Measurements from ENCODE around the gene MBTPS1.

MBTPS1 gene

DNA sequence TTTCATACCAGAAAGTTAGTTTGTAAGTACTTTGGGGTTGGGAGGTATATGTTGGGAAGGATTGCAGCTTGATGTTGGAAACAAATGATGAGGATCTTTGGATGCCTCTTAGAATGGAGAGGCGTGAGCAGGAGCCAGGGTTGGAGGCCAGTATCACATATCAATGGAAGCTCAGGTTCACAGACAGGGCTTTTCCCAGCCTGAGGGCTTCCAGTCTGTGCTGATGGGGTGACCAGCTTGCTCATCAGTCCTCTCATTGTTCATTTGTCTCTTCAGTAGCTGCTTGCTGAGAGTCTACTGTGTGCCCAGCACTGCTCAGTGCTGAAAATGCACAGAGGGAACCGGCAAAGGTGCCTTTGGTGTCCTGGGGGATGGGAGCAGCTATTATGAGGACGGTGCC, 34.2 kb upstream of the MBTPS1 start:
- H3K4me3 ChIP-seq (ENCODE audit: low read depth in 1 of 5, low read length in 5 of 5), result no peak overlapping the region
- no peak overlapping the region for H3K27ac ChIP-seq (ENCODE audit: low read depth, low read length)
- H3K9me3 ChIP-seq (ENCODE audit: control insufficient read depth in 5 of 5, low read length in 5 of 5), result no peaks in the 10 kb centered on the region
- H3K9ac ChIP-seq (ENCODE audit: low read length in 5 of 5), result peak overlapping the region in 1 of 5 donors; percentile 12
- no peaks in the 10 kb centered on the region for H3K36me3 ChIP-seq (ENCODE audit: control insufficient read depth in 5 of 5, insufficient read depth in 5 of 5, low read length in 5 of 5)
- H3K4me1 ChIP-seq (ENCODE audit: control insufficient read depth in 5 of 5, insufficient read depth in 5 of 5, low read length in 5 of 5), result no peaks in the 10 kb centered on the region
- H3K27me3 ChIP-seq (ENCODE audit: control insufficient read depth in 5 of 5, insufficient read depth in 4 of 5, low read length in 5 of 5), result peaks cover 0 to 3% (median 0%) of the 10 kb centered on the region in 5 donors

DNA sequence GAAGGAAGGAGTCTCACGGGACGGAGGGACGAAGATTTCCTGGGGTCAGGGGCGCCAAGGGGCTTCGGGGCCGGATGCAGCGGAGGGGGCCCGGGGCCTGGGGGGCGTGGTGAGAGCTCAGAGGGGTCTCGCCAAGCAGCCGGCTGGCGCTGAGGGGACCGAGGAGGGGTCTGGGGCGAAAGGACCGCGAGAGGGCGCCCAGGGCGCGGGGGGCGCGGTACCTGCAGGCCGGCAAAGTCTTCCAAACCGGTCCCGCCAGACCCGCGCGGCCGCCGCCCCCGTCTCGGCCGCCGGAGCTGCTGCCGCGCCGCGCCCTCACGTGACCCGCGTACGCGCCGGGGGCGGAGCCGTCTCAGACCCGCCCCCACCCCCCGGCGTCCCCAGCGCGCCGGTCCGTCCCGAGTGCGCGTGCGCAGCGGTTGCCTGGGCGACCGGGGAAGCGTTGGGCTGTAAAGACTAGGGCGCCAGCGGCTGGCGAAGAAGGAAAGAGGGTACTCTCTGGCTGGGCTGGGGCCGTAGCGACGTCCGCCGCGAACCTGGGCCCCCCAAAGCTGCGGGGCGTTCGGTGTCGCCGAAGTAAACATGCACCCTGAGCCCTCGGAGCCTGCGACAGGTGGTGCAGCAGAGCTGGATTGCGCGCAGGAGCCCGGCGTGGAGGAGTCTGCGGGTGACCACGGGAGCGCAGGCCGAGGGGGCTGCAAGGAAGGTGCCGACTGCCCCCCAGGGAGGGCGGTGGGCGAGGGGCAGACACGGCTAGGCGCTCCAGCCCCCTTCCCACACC, 28.3 kb upstream of the MBTPS1 start, which contains the start of the genes DNAAF1 and HSDL1:
Gene DNAAF1, plus strand, starts transcription at position 450 of the 781 bp plus-strand sequence. Its CDS starts 133 bp downstream, at position 583.
Gene HSDL1, minus strand, starts transcription at position 319 of the 781 bp plus-strand sequence. CDS start 13,856 bp downstream, outside the sequence.
- peaks cover 2 to 18% (median 16%) of the 10 kb centered on the region in 5 donors for H3K4me1 ChIP-seq (ENCODE audit: control insufficient read depth in 5 of 5, insufficient read depth in 5 of 5, low read length in 5 of 5)
- peak within 1 kb of the TSS; percentile 24 for H3K27ac ChIP-seq (ENCODE audit: low read depth, low read length)
- H3K27me3 ChIP-seq (ENCODE audit: control insufficient read depth in 5 of 5, insufficient read depth in 4 of 5, low read length in 5 of 5), result no peaks in the 10 kb centered on the region
- H3K36me3 ChIP-seq (ENCODE audit: control insufficient read depth in 5 of 5, insufficient read depth in 5 of 5, low read length in 5 of 5), result no peaks in the 10 kb centered on the region
- no peaks in the 10 kb centered on the region for H3K9me3 ChIP-seq (ENCODE audit: control insufficient read depth in 5 of 5, low read length in 5 of 5)
- H3K9ac ChIP-seq (ENCODE audit: low read length in 5 of 5), result peak within 1 kb of the TSS; percentile 4 to 84 (median 62)
- H3K4me3 ChIP-seq (ENCODE audit: low read depth in 1 of 5, low read length in 5 of 5), result peak within 1 kb of the TSS; percentile 66 to 92 (median 77)

DNA sequence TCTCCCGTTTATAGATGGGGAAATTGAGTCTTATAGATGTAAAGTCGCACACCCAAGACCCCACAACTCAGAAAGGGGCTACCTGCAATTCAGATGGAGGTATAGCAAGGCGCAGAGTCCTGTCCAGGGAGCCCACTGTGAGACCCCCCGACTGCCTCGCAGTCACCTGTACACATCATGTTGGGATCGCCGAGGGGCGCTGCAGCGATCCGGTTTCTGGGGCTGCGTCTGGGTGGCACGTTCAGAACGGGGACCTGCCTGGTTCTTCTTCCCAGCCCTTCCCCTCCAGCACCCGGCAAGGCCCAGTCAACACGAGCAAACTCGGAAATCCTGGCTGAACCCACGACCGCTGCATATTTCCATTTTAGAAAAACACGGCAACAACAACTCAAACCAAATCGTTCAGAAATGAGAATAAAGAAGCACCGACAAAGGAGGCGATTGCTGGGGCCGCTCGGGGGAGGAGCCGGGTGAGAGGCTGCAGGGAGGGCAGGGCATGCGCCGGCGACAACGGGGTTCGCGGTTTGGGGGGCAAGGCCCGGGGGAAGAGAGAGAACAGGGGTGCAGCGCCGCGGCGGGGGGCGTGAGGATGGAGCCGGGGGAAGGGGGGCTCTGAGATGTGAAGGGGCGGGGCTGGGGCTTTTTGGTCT, 27.6 kb upstream of the MBTPS1 start:
- H3K27ac ChIP-seq (ENCODE audit: low read depth, low read length), result peak overlapping the region; percentile 24

DNA sequence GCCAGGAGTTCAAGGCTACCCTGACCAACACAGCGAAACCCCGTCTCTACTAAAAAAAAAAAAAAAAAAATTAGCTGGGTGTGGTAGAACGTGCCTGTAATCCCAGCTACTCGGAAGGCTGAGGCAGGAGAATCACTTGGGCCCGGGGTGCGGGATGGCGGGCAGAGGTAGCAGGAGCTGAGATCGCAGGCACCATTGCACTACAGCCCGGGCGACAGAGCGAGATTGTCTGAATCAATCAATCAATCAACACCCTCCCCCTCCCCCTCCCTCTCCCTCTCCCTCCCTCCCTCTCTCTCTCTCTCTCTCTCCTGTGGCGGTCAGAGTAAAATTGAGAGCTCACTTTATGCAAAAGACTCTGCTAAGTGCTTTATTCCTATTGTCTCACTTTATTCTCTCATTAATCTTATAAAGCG, 27.1 kb upstream of the MBTPS1 start:
- peak overlapping the region in 4 of 5 donors; percentile 48 to 84 (median 69) for H3K9ac ChIP-seq (ENCODE audit: low read length in 5 of 5)
- H3K27ac ChIP-seq (ENCODE audit: low read depth, low read length), result peak overlapping the region; percentile 24
- H3K4me1 ChIP-seq (ENCODE audit: control insufficient read depth in 5 of 5, insufficient read depth in 5 of 5, low read length in 5 of 5), result peaks cover 2 to 24% (median 20%) of the 10 kb centered on the region in 5 donors
- no peaks in the 10 kb centered on the region for H3K9me3 ChIP-seq (ENCODE audit: control insufficient read depth in 5 of 5, low read length in 5 of 5)
- no peaks in the 10 kb centered on the region for H3K36me3 ChIP-seq (ENCODE audit: control insufficient read depth in 5 of 5, insufficient read depth in 5 of 5, low read length in 5 of 5)
- no peaks in the 10 kb centered on the region for H3K27me3 ChIP-seq (ENCODE audit: control insufficient read depth in 5 of 5, insufficient read depth in 4 of 5, low read length in 5 of 5)
- H3K4me3 ChIP-seq (ENCODE audit: low read depth in 1 of 5, low read length in 5 of 5), result peak overlapping the region; percentile 66 to 92 (median 77)

More for the DNA sequence above, 27.6 kb upstream of the MBTPS1 start:
- Histone ChIP-seq H3K4me1 (ENCODE audit: control insufficient read depth in 5 of 5, insufficient read depth in 5 of 5, low read length in 5 of 5) (peaks cover 2 to 19% (median 16%) of the 10 kb centered on the region in 5 donors), H3K9ac (ENCODE audit: low read length in 5 of 5) (peak overlapping the region; percentile 4 to 84 (median 56)), H3K4me3 (ENCODE audit: low read depth in 1 of 5, low read length in 5 of 5) (peak overlapping the region; percentile 66 to 92 (median 77)), H3K36me3 (ENCODE audit: control insufficient read depth in 5 of 5, insufficient read depth in 5 of 5, low read length in 5 of 5) (no peaks in the 10 kb centered on the region), H3K9me3 (ENCODE audit: control insufficient read depth in 5 of 5, low read length in 5 of 5) (no peaks in the 10 kb centered on the region), H3K27me3 (ENCODE audit: control insufficient read depth in 5 of 5, insufficient read depth in 4 of 5, low read length in 5 of 5) (no peaks in the 10 kb centered on the region)

DNA sequence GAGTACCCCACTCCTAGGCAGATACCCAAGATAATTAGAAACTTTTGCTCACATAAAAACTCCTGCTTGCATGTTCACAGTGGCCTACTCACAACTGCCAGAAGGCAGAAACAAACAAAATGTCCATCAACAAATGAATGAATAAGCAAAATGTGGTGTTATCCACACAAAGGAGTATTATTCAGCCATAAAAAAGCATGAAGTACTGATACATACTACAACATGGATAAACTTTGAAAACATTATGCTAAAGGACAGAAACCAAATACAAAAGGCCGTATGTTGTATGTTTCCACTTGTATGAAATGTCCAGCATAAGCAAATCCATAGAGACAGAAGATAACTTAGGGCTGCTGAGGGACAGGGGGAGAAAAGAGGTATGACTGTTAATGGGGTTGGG, 26.3 kb upstream of the MBTPS1 start:
- Histone ChIP-seq H3K27me3 (ENCODE audit: control insufficient read depth in 5 of 5, insufficient read depth in 4 of 5, low read length in 5 of 5) (no peaks in the 10 kb centered on the region), H3K27ac (ENCODE audit: low read depth, low read length) (no peak overlapping the region), H3K4me1 (ENCODE audit: control insufficient read depth in 5 of 5, insufficient read depth in 5 of 5, low read length in 5 of 5) (peaks cover 2 to 26% (median 22%) of the 10 kb centered on the region in 5 donors), H3K36me3 (ENCODE audit: control insufficient read depth in 5 of 5, insufficient read depth in 5 of 5, low read length in 5 of 5) (no peaks in the 10 kb centered on the region), H3K9me3 (ENCODE audit: control insufficient read depth in 5 of 5, low read length in 5 of 5) (no peaks in the 10 kb centered on the region), H3K4me3 (ENCODE audit: low read depth in 1 of 5, low read length in 5 of 5) (no peak overlapping the region), H3K9ac (ENCODE audit: low read length in 5 of 5) (no peak overlapping the region)

DNA sequence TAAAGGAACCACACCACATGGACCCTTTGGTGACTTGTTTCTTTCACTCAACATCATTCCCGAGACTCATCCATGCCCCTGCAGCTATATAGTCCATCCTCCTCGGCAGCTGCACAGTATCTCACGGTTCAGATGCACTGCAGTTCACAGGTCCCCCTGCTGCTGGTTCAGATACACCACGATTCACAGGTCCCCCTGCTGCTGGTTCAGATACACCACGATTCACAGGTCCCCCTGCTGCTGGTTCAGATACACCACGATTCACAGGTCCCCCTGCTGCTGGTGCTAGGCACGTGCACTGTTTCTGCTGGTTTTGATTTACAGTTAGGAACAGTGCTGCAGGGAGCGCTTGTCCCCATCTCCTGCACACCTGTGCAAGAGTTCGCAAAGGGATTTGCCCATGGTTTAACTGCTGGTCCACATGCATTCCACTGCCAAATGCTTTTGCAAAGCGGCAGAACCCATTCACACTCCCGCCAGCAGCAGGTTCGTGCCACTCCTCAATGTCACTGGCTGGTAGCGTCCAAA, 24.5 kb upstream of the MBTPS1 start:
- Histone ChIP-seq H3K4me3 (ENCODE audit: low read depth in 1 of 5, low read length in 5 of 5) (no peak overlapping the region), H3K36me3 (ENCODE audit: control insufficient read depth in 5 of 5, insufficient read depth in 5 of 5, low read length in 5 of 5) (no peaks in the 10 kb centered on the region), H3K9me3 (ENCODE audit: control insufficient read depth in 5 of 5, low read length in 5 of 5) (no peaks in the 10 kb centered on the region), H3K27me3 (ENCODE audit: control insufficient read depth in 5 of 5, insufficient read depth in 4 of 5, low read length in 5 of 5) (no peaks in the 10 kb centered on the region), H3K27ac (ENCODE audit: low read depth, low read length) (no peak overlapping the region), H3K9ac (ENCODE audit: low read length in 5 of 5) (no peak overlapping the region), H3K4me1 (ENCODE audit: control insufficient read depth in 5 of 5, insufficient read depth in 5 of 5, low read length in 5 of 5) (peaks cover 2 to 26% (median 22%) of the 10 kb centered on the region in 5 donors)

DNA sequence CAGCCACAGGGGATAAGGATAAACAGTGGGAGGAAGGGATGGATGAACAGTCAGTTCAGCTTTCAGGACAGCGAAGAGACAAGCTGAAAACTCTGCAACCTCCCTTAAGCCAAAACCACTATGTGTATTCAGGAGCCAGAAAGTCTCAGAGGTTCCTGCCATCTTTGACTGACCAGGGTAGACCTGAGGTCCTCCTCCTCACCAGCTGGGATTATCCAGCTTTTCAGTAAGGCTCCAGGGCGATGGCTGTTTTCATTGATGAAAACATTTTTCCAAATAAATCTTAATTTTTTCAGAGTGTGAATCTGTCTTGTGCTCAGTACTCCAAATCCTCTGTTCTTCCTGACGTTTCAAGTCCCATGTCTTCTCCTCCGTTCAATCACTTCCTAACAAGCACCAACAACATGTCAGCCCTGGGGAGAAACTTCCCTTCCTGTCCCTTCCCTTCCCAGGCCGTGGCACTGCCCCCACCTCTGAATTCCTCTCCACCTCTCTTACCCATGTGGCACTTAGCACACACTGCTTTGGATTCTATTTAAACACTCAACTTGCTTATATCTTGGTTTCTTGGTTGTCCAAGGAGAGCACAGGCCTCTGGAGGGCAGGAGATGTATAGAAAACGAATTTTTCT, 23.0 kb upstream of the MBTPS1 start:
- Histone ChIP-seq H3K4me1 (ENCODE audit: control insufficient read depth in 5 of 5, insufficient read depth in 5 of 5, low read length in 5 of 5) (peaks cover 2 to 20% (median 17%) of the 10 kb centered on the region in 5 donors), H3K27me3 (ENCODE audit: control insufficient read depth in 5 of 5, insufficient read depth in 4 of 5, low read length in 5 of 5) (no peaks in the 10 kb centered on the region), H3K4me3 (ENCODE audit: low read depth in 1 of 5, low read length in 5 of 5) (no peak overlapping the region)

DNA sequence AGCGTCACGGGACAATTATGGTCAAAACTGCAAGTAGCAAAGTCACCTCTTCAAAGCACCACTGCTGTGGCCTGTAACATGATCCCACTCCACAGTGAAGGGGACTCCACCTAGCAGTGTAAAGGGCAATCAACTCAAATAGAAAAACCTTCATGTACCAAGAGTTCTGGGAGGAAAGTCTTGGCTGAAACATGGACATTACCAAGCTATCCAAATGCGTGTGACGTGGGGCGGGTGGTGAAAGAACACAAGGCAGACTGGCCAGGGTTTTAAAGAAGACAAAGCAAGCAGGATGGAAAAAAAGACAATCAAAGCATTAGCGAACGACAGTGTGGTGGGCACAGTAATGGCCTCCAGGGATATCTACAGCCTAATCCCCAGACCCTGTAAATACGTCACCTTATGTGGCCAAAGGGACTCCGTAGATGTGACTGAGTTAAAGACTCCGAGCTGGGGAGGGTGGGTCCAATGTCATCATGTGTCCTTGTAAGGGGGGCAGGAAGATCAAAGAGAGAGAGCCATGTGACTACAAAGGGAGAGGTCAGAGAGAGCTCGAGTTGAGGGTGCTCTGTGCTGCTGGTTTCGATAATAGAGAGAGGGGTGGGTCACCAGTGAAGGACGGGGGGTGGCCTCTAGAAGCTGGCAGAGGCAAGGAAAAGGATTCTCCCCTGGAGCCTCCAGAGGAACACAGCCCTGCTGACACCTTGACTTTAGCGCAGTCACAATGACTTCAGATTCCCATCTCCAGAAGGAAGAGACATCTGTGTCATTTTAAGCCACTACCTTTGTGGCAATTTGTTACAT, 22.3 kb upstream of the MBTPS1 start:
- no peak overlapping the region for H3K4me3 ChIP-seq (ENCODE audit: low read depth in 1 of 5, low read length in 5 of 5)
- H3K4me1 ChIP-seq (ENCODE audit: control insufficient read depth in 5 of 5, insufficient read depth in 5 of 5, low read length in 5 of 5), result peaks cover 0 to 16% (median 12%) of the 10 kb centered on the region in 5 donors
- H3K27me3 ChIP-seq (ENCODE audit: control insufficient read depth in 5 of 5, insufficient read depth in 4 of 5, low read length in 5 of 5), result no peaks in the 10 kb centered on the region
- H3K9me3 ChIP-seq (ENCODE audit: control insufficient read depth in 5 of 5, low read length in 5 of 5), result no peaks in the 10 kb centered on the region
- no peaks in the 10 kb centered on the region for H3K36me3 ChIP-seq (ENCODE audit: control insufficient read depth in 5 of 5, insufficient read depth in 5 of 5, low read length in 5 of 5)
- no peak overlapping the region for H3K27ac ChIP-seq (ENCODE audit: low read depth, low read length)
- peak overlapping the region in 2 of 5 donors; percentile 6 to 35 for H3K9ac ChIP-seq (ENCODE audit: low read length in 5 of 5)

More for the DNA sequence above, 23.0 kb upstream of the MBTPS1 start:
- no peaks in the 10 kb centered on the region for H3K9me3 ChIP-seq (ENCODE audit: control insufficient read depth in 5 of 5, low read length in 5 of 5)
- H3K9ac ChIP-seq (ENCODE audit: low read length in 5 of 5), result no peak overlapping the region
- no peak overlapping the region for H3K27ac ChIP-seq (ENCODE audit: low read depth, low read length)
- no peaks in the 10 kb centered on the region for H3K36me3 ChIP-seq (ENCODE audit: control insufficient read depth in 5 of 5, insufficient read depth in 5 of 5, low read length in 5 of 5)

DNA sequence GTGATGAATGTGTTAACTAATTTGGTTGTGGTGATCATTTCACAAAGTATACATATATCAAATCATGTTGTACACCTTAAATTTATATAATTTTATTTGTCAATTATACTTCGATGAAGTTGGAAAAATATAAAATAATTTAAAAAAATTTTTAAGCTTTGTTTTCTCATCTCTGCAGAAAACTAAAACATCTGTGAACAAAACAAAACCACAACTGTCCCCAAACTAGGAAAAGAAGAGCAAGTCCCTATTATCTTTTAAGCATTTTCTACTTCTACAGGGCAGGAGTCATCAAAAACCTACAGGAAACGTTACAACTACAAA, 21.7 kb upstream of the MBTPS1 start:
- no peaks in the 10 kb centered on the region for H3K9me3 ChIP-seq (ENCODE audit: control insufficient read depth in 5 of 5, low read length in 5 of 5)
- H3K9ac ChIP-seq (ENCODE audit: low read length in 5 of 5), result no peak overlapping the region
- no peaks in the 10 kb centered on the region for H3K27me3 ChIP-seq (ENCODE audit: control insufficient read depth in 5 of 5, insufficient read depth in 4 of 5, low read length in 5 of 5)
- peaks cover 0 to 10% (median 7%) of the 10 kb centered on the region in 5 donors for H3K4me1 ChIP-seq (ENCODE audit: control insufficient read depth in 5 of 5, insufficient read depth in 5 of 5, low read length in 5 of 5)
- no peak overlapping the region for H3K27ac ChIP-seq (ENCODE audit: low read depth, low read length)
- no peaks in the 10 kb centered on the region for H3K36me3 ChIP-seq (ENCODE audit: control insufficient read depth in 5 of 5, insufficient read depth in 5 of 5, low read length in 5 of 5)
- H3K4me3 ChIP-seq (ENCODE audit: low read depth in 1 of 5, low read length in 5 of 5), result no peak overlapping the region
